Activated CD4-positive, alpha-beta T cell treated with anti-CD3 and anti-CD28 coated beads, Interleukin-2, amount 50 U/mL, for 24 hours (primary cell): ENCODE measurements around the gene SMPX.

ENCODE experiments used
- DNase-seq, 2 donors: peaks; one replicate each; pipeline ENCODE4 v3.0.0-alpha.2; 2020; ENCODE audit warnings: low read depth in 1 of 2, low spot score in 1 of 2

The SMPX gene

GRCh38 chrX:21744721-21745120 is 13.2 kb downstream of the SMPX start:
- DNase-seq: no peak

GRCh38 chrX:21744060-21744459 is 13.9 kb downstream of the SMPX start:
- no peak for DNase-seq

GRCh38 chrX:21741869-21742701 is 15.8 kb downstream of the SMPX start:
- no peak for DNase-seq

GRCh38 chrX:21741364-21741763 is 16.6 kb downstream of the SMPX start:
- no peak for DNase-seq

- DNase-seq: no peak
These were observed 17.3 kb downstream of the SMPX start for GRCh38 chrX:21740329-21741274.

GRCh38 chrX:21738950-21739287 is 19.0 kb downstream of the SMPX start:
- DNase-seq: no peak

- no peak for DNase-seq
These were observed 19.5 kb downstream of the SMPX start for GRCh38 chrX:21738210-21738949.

GRCh38 chrX:21735768-21736127 is 22.2 kb downstream of the SMPX start:
- DNase-seq: no peak

GRCh38 chrX:21735038-21735767 is 22.7 kb downstream of the SMPX start:
- DNase-seq: no peak

GRCh38 chrX:21734175-21734574 is 23.7 kb downstream of the SMPX start:
- no peak for DNase-seq

GRCh38 chrX:21733705-21734104 is 24.2 kb downstream of the SMPX start:
- no peak for DNase-seq

GRCh38 chrX:21730026-21730425 is 27.9 kb downstream of the SMPX start:
- DNase-seq: no peak

- no peak for DNase-seq
These were observed 29.5 kb downstream of the SMPX start for GRCh38 chrX:21728276-21728968.

GRCh38 chrX:21725916-21726315 is 32.0 kb downstream of the SMPX start:
- no peak for DNase-seq

- no peak for DNase-seq
These were observed 32.4 kb downstream of the SMPX start for GRCh38 chrX:21725496-21725895.

- DNase-seq: no peak
These were observed 34.1 kb downstream of the SMPX start for GRCh38 chrX:21723814-21724213.

GRCh38 chrX:21723084-21723483 is 34.8 kb downstream of the SMPX start:
- DNase-seq: no peak

- no peak for DNase-seq
These were observed 36.7 kb downstream of the SMPX start for GRCh38 chrX:21721195-21721594.

- DNase-seq: no peak
These were observed 39.3 kb downstream of the SMPX start for GRCh38 chrX:21718575-21718974.

- DNase-seq: no peak
These were observed 40.1 kb downstream of the SMPX start for GRCh38 chrX:21717802-21718201.
